Inflammatory macrophage treated with lipopolysaccharide for 1 hour (primary cell): ENCODE data around the gene JAML.
A peak's percentile ranks its signal among the peaks of the same experiment; 100 is the strongest.
"Not testable (repeated sequence)": the region's sequence is repeated elsewhere in the genome, so short reads cannot be mapped to it uniquely, and the experiment has no call there.

Experiments used
- DNase-seq, 2 donors: peaks; one replicate each; pipeline ENCODE4 v3.0.0-alpha.2; 2020 to 2022

JAML gene

GRCh38 chr11:118192817-118193216 lies 32.0 kb downstream of the JAML start:
- DNase-seq = not testable (repeated sequence)

- not testable (repeated sequence) for DNase-seq
Observed at GRCh38 chr11:118190942-118191506, 33.8 kb downstream of the JAML start.

- peak; percentile 43 to 58 for DNase-seq
Observed at GRCh38 chr11:118186346-118187107, 38.3 kb downstream of the JAML start.

GRCh38 chr11:118184784-118185579 lies 39.8 kb downstream of the JAML start:
- peak; percentile 32 to 61 for DNase-seq

- peak in 1 of 2 donors; percentile 53 for DNase-seq
Observed at GRCh38 chr11:118183691-118184090, 41.1 kb downstream of the JAML start.

- no peak for DNase-seq
Observed at GRCh38 chr11:118180300-118180703, 44.5 kb downstream of the JAML start.

GRCh38 chr11:118176778-118177134 lies 48.1 kb downstream of the JAML start:
- DNase-seq = no peak

- DNase-seq = no peak
Observed at GRCh38 chr11:118175993-118176777, 48.6 kb downstream of the JAML start, which contains the start of gene SCN2B. Gene SCN2B (minus strand): TSS chr11:118176639. CDS start chr11:118176431, 208 bp downstream.

GRCh38 chr11:118175031-118175992 lies 49.5 kb downstream of the JAML start:
- DNase-seq = no peak

- DNase-seq = no peak
Observed at GRCh38 chr11:118174006-118174567, 50.7 kb downstream of the JAML start.

GRCh38 chr11:118172356-118172755 lies 52.5 kb downstream of the JAML start:
- DNase-seq = no peak

- peak; percentile 31 to 78 for DNase-seq
Observed at GRCh38 chr11:118171269-118172062, 53.3 kb downstream of the JAML start.

GRCh38 chr11:118170882-118171268 lies 53.9 kb downstream of the JAML start:
- no peak for DNase-seq

GRCh38 chr11:118170231-118170630 lies 54.6 kb downstream of the JAML start:
- no peak for DNase-seq

GRCh38 chr11:118169300-118170140 lies 55.3 kb downstream of the JAML start:
- no peak for DNase-seq

- DNase-seq = no peak
Observed at GRCh38 chr11:118168751-118169150, 56.1 kb downstream of the JAML start.

- no peak for DNase-seq
Observed at GRCh38 chr11:118168316-118168715, 56.5 kb downstream of the JAML start.

- DNase-seq = no peak
Observed at GRCh38 chr11:118167906-118168305, 56.9 kb downstream of the JAML start.

GRCh38 chr11:118167253-118167652 lies 57.6 kb downstream of the JAML start:
- no peak for DNase-seq
